GM23338 (cell line): Measurements from ENCODE around the gene TDP2. TPM values are rescaled to one million over a fixed set of nuclear protein-coding genes. Genes with fewer than 3 reads are reported as not detected.

ENCODE experiments used
- ATAC-seq: fragments of 200-7000 bp; cut with Tn5 transposase; 3 replicates; pipeline ENCODE4 v1.9.1; 2020
- DNase-seq: peaks from one replicate; pipeline ENCODE4 v3.0.0-alpha.2; 2015; ENCODE audit warnings: low spot score
- H2AFZ ChIP-seq: fragments of 200-600 bp; sonication (generic); 2 replicates; pipeline ENCODE4 v1.8.0; 2016; ENCODE audit warnings: antibody characterized with exemption, mild to moderate bottlenecking, moderate library complexity
- H3F3A ChIP-seq: fragments of 200-600 bp; sonication (generic); replicated peaks from 2 replicates; pipeline ENCODE4 v1.8.0; 2017; ENCODE audit warnings: antibody characterized with exemption, mixed run types, low read depth
- H3K27ac ChIP-seq: fragments of 200-600 bp; sonication (generic); 2 replicates; pipeline ENCODE4 v1.6.1; 2016; ENCODE audit warnings: low read depth
- H3K27me3 ChIP-seq: fragments of 200-600 bp; sonication (generic); 2 replicates; pipeline ENCODE4 v1.8.0; 2016; ENCODE audit warnings: mild to moderate bottlenecking, mixed run types, moderate library complexity; ENCODE audit not compliant: insufficient read depth
- H3K36me3 ChIP-seq: fragments of 200-600 bp; sonication (generic); 2 replicates; pipeline ENCODE4 v1.8.0; 2016; ENCODE audit warnings: mild to moderate bottlenecking; ENCODE audit not compliant: insufficient read depth
- H3K4me1 ChIP-seq: fragments of 200-600 bp; sonication (generic); 2 replicates; pipeline ENCODE4 v1.8.0; 2016; ENCODE audit warnings: mild to moderate bottlenecking, moderate library complexity; ENCODE audit not compliant: insufficient read depth
- H3K4me2 ChIP-seq: fragments of 200-600 bp; sonication (generic); 2 replicates; pipeline ENCODE4 v1.7.1; 2017; ENCODE audit warnings: mixed run types
- H3K4me3 ChIP-seq: fragments of 200-600 bp; sonication (generic); 2 replicates; pipeline ENCODE4 v1.6.1; 2016; ENCODE audit warnings: mixed run types
- H3K79me2 ChIP-seq: fragments of 200-600 bp; sonication (generic); replicated peaks from 2 replicates; pipeline ENCODE4 v1.8.0; 2017; ENCODE audit warnings: mild to moderate bottlenecking; ENCODE audit not compliant: insufficient read depth
- H3K9me2 ChIP-seq: fragments of 200-600 bp; sonication (generic); 2 replicates; pipeline ENCODE4 v1.8.0; 2017; ENCODE audit not compliant: insufficient read depth
- H4K20me1 ChIP-seq: fragments of 200-600 bp; sonication (generic); replicated peaks from 2 replicates; pipeline ENCODE4 v1.8.0; 2017; ENCODE audit warnings: mild to moderate bottlenecking; ENCODE audit not compliant: insufficient read depth
- H3K27ac Mint-ChIP-seq: 2 replicates; pipeline ENCODE4 v1.8.0; 2020; ENCODE audit warnings: inconsistent platforms, mild to moderate bottlenecking, moderate library complexity, mixed read lengths
- H3K27me3 Mint-ChIP-seq: 3 replicates; pipeline ENCODE4 v1.8.0; 2022; ENCODE audit warnings: low read depth, mild to moderate bottlenecking, moderate library complexity, mixed read lengths, inconsistent platforms; ENCODE audit not compliant: insufficient read depth, poor library complexity
- H3K36me3 Mint-ChIP-seq: 3 replicates; pipeline ENCODE4 v1.8.0; 2021; ENCODE audit warnings: low read depth, mild to moderate bottlenecking, inconsistent platforms, moderate library complexity, mixed read lengths
- H3K4me1 Mint-ChIP-seq: 3 replicates; pipeline ENCODE4 v1.8.0; 2020; ENCODE audit warnings: mild to moderate bottlenecking, inconsistent platforms, mixed read lengths
- H3K4me3 Mint-ChIP-seq: 3 replicates; pipeline ENCODE4 v1.8.0; 2021; ENCODE audit warnings: moderate library complexity, mild to moderate bottlenecking, inconsistent platforms, mixed read lengths
- H3K9me3 Mint-ChIP-seq: 3 replicates; pipeline ENCODE4 v1.8.0; 2020; ENCODE audit warnings: moderate library complexity, mild to moderate bottlenecking, inconsistent platforms, mixed read lengths
- CREB1 ChIP-seq: fragments of 250-450 bp; sonication (Bioruptor Pico); IDR thresholded peaks from 2 replicates; pipeline ENCODE4 v1.5.0; 2020; ENCODE audit warnings: low read depth, mild to moderate bottlenecking, moderate library complexity
- ETS1 ChIP-seq: IDR thresholded peaks from 2 replicates; pipeline ENCODE4 v1.6.1; 2016; ENCODE audit warnings: antibody characterized with exemption
- EZH2phosphoT487 ChIP-seq: fragments of 200-600 bp; sonication (generic); IDR thresholded peaks from one replicate; pipeline ENCODE4 v1.8.1; 2018; ENCODE audit warnings: antibody characterized with exemption; ENCODE audit not compliant: unreplicated experiment
- NANOG ChIP-seq: IDR thresholded peaks from 2 replicates; pipeline ENCODE4 v1.6.1; 2016; ENCODE audit warnings: antibody characterized with exemption, borderline replicate concordance
- ZNF331 ChIP-seq: fragments of 250-450 bp; sonication (Bioruptor Pico); IDR thresholded peaks from 2 replicates; pipeline ENCODE4 v1.5.0; 2020; ENCODE audit warnings: low read depth, mild to moderate bottlenecking, moderate library complexity
- polyA plus RNA-seq: library from polyadenylated mRNA; unstranded; fragments of >200 nt; fragmentation: Nextera tagmentation; extraction: Ambion mirVana; gene quantifications from 2 replicates; pipeline ENCODE4 v1.2.1, GENCODE V29; 2016
- total RNA-seq: library from RNA; depleted of rRNA; stranded (reverse); fragments of >200 nt; shearing (Covaris generic); gene quantifications from 2 replicates; pipeline ENCODE4 v1.2.3, GENCODE V29; 2014
- TF ChIP-seq, protein P1 (sequence below), 2 experiments: fragments of 200-600 bp in 1 of 2; sonication (generic) in 1 of 2; conservative IDR thresholded peaks; 2 replicates each; pipeline versions ENCODE4 v1.5.1 to v1.6.1; 2016 to 2017; ENCODE audit warnings: antibody characterized with exemption in 2 of 2, low read depth in 2 of 2, mild to moderate bottlenecking in 2 of 2, moderate library complexity in 1 of 2
- TF ChIP-seq, protein P2 (sequence below): fragments of 250-450 bp; sonication (Bioruptor Pico); IDR thresholded peaks from 2 replicates; pipeline ENCODE4 v1.5.0; 2020; ENCODE audit warnings: mild to moderate bottlenecking, moderate library complexity

Gene TDP2
- total and polyA plus RNA-seq, 2 experiments from 2014 or later: 46.8 to 47.8 TPM

- peaks cover 2% of the 10 kb centered on the region; the same call in 1 of the 3 replicates for H3K36me3 Mint-ChIP-seq
Observed at GRCh38 chr6:24643920-24644319, 22.8 kb downstream of the TDP2 start.

More at GRCh38 chr6:24643920-24644319, 22.8 kb downstream of the TDP2 start:
- H3K79me2 ChIP-seq: no peaks in the 10 kb centered on the region
- peaks cover 6% of the 10 kb centered on the region; the same call in 1 of the 3 replicates for H3K9me3 Mint-ChIP-seq
- no peaks in the 10 kb centered on the region for H3K36me3 ChIP-seq
- H3F3A ChIP-seq: peaks cover 4% of the 10 kb centered on the region; the same call in 1 of the 2 replicates
- ATAC-seq (no peak), DNase-seq (no peak)
- no peaks in the 10 kb centered on the region for H3K9me2 ChIP-seq
- no peak overlapping the region for H3K27ac ChIP-seq
- H3K4me3 Mint-ChIP-seq: no peak overlapping the region
- peaks cover 8% of the 10 kb centered on the region; the same call in 1 of the 2 replicates for H3K27me3 ChIP-seq
- H3K4me1 ChIP-seq: peaks cover 10% of the 10 kb centered on the region
- peaks cover 14% of the 10 kb centered on the region for H3K4me1 Mint-ChIP-seq
- peaks cover 6% of the 10 kb centered on the region for H3K27me3 Mint-ChIP-seq
- no peaks in the 10 kb centered on the region for H4K20me1 ChIP-seq
- H3K4me3 ChIP-seq: no peak overlapping the region
- no peak overlapping the region for H3K27ac Mint-ChIP-seq
- H3K4me2 ChIP-seq: no peak overlapping the region
- no peak overlapping the region for H2AFZ ChIP-seq
- TF ChIP-seq NANOG (no peak), ZNF331 (CRISPR knock-in tag) (no peak), CREB1 (CRISPR knock-in tag) (no peak), ETS1 (no peak), EZH2phosphoT487 (no peak)
- TF ChIP-seq, protein P1, sequence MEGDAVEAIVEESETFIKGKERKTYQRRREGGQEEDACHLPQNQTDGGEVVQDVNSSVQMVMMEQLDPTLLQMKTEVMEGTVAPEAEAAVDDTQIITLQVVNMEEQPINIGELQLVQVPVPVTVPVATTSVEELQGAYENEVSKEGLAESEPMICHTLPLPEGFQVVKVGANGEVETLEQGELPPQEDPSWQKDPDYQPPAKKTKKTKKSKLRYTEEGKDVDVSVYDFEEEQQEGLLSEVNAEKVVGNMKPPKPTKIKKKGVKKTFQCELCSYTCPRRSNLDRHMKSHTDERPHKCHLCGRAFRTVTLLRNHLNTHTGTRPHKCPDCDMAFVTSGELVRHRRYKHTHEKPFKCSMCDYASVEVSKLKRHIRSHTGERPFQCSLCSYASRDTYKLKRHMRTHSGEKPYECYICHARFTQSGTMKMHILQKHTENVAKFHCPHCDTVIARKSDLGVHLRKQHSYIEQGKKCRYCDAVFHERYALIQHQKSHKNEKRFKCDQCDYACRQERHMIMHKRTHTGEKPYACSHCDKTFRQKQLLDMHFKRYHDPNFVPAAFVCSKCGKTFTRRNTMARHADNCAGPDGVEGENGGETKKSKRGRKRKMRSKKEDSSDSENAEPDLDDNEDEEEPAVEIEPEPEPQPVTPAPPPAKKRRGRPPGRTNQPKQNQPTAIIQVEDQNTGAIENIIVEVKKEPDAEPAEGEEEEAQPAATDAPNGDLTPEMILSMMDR (conservative IDR thresholded peaks at IDR 0.05; ENCODE audit: low read depth in 2 of 2): no peak
- TF ChIP-seq, protein P2, sequence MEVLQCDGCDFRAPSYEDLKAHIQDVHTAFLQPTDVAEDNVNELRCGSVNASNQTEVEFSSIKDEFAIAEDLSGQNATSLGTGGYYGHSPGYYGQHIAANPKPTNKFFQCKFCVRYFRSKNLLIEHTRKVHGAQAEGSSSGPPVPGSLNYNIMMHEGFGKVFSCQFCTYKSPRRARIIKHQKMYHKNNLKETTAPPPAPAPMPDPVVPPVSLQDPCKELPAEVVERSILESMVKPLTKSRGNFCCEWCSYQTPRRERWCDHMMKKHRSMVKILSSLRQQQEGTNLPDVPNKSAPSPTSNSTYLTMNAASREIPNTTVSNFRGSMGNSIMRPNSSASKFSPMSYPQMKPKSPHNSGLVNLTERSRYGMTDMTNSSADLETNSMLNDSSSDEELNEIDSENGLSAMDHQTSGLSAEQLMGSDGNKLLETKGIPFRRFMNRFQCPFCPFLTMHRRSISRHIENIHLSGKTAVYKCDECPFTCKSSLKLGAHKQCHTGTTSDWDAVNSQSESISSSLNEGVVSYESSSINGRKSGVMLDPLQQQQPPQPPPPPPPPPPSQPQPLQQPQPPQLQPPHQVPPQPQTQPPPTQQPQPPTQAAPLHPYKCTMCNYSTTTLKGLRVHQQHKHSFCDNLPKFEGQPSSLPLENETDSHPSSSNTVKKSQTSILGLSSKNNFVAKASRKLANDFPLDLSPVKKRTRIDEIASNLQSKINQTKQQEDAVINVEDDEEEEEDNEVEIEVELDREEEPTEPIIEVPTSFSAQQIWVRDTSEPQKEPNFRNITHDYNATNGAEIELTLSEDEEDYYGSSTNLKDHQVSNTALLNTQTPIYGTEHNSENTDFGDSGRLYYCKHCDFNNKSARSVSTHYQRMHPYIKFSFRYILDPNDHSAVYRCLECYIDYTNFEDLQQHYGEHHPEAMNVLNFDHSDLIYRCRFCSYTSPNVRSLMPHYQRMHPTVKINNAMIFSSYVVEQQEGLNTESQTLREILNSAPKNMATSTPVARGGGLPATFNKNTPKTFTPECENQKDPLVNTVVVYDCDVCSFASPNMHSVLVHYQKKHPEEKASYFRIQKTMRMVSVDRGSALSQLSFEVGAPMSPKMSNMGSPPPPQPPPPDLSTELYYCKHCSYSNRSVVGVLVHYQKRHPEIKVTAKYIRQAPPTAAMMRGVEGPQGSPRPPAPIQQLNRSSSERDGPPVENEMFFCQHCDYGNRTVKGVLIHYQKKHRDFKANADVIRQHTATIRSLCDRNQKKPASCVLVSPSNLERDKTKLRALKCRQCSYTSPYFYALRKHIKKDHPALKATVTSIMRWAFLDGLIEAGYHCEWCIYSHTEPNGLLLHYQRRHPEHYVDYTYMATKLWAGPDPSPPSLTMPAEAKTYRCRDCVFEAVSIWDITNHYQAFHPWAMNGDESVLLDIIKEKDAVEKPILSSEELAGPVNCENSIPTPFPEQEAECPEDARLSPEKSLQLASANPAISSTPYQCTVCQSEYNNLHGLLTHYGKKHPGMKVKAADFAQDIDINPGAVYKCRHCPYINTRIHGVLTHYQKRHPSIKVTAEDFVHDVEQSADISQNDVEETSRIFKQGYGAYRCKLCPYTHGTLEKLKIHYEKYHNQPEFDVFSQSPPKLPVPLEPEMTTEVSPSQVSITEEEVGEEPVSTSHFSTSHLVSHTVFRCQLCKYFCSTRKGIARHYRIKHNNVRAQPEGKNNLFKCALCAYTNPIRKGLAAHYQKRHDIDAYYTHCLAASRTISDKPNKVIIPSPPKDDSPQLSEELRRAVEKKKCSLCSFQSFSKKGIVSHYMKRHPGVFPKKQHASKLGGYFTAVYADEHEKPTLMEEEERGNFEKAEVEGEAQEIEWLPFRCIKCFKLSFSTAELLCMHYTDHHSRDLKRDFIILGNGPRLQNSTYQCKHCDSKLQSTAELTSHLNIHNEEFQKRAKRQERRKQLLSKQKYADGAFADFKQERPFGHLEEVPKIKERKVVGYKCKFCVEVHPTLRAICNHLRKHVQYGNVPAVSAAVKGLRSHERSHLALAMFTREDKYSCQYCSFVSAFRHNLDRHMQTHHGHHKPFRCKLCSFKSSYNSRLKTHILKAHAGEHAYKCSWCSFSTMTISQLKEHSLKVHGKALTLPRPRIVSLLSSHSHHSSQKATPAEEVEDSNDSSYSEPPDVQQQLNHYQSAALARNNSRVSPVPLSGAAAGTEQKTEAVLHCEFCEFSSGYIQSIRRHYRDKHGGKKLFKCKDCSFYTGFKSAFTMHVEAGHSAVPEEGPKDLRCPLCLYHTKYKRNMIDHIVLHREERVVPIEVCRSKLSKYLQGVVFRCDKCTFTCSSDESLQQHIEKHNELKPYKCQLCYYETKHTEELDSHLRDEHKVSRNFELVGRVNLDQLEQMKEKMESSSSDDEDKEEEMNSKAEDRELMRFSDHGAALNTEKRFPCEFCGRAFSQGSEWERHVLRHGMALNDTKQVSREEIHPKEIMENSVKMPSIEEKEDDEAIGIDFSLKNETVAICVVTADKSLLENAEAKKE (CRISPR knock-in tag): no peak
